SKM-1 (cell line): Measurements from ENCODE around the gene CASP5.
A peak's percentile ranks its signal among the peaks of the same experiment; 100 is the strongest.
"Not testable (repeated sequence)": the region's sequence is repeated elsewhere in the genome, so short reads cannot be mapped to it uniquely, and the experiment has no call there.

Experiments used
- DNase-seq: peaks from one replicate; lab custom pipeline; 2025; ENCODE audit not compliant: unreplicated experiment; lab: John Stamatoyannopoulos, UW

Gene CASP5

DNA sequence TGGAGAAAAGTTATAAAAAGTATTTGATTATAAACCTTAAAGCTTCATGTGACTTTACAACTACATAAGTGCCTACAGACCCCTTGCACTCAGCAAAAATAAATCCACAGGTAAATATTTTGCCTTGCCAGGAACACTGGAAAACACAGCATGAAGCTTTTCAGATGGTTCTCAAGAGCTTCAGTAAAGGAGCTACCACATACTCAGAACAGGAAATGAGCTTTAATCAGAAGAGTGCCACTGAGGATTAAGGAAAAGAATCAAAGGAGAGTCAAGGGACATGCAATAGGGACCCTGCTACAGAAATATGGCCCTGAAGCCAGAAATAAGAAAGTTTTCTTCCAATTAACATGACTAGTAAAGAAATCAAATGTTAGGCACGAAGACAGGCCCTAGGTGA, 10.8 kb upstream of the CASP5 start:
- DNase-seq, result no peak

GRCh38 chr11:105033343-105033742, 10.4 kb upstream of the CASP5 start:
- DNase-seq, result no peak

- DNase-seq, result no peak
These were observed 9.5 kb upstream of the CASP5 start for GRCh38 chr11:105032495-105032894.

DNA sequence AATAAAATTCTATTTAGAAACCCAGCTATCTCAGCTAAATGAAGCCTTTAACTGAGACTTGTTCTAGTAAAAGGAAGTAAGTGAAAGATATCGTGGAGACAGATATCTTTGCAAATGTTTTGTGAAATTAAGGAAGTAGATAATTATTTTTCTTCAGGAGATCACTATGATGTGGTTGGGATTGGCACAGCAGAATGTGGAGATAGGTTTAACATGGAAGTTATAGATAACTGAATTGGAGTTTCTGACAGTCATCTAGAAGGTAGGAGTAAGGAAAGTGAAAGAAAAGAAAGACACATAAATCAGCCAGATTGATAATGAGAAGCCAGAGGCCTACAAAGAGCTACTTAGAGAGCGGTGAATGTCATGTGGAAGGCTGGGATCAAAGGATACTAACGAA, 4.7 kb upstream of the CASP5 start:
- peak; percentile 10 for DNase-seq

DNA sequence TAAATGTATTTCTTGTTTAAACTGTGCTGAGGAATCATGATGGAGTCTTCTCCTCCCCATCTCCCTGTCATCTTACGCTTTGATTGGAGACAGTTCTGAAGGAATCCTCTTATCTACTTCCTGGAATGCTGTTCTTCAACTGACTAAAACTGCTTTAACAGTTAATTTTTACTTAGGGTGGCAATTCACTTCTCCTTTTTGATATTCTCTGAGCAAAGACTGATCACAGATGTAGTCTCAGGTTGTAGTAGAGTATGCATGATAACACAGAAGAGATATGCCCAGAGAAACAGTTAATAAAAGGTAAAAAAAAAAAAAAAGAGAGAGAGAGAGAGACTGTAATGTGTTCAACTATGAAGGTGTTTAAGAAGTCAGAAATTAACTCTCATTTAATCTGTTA, 1.4 kb upstream of the CASP5 start:
- DNase-seq, result no peak

GRCh38 chr11:105022527-105022926, 441 bp downstream of the CASP5 start:
- DNase-seq, result no peak

GRCh38 chr11:105007463-105007862, 15.5 kb downstream of the CASP5 start:
- DNase-seq, result no peak

DNA sequence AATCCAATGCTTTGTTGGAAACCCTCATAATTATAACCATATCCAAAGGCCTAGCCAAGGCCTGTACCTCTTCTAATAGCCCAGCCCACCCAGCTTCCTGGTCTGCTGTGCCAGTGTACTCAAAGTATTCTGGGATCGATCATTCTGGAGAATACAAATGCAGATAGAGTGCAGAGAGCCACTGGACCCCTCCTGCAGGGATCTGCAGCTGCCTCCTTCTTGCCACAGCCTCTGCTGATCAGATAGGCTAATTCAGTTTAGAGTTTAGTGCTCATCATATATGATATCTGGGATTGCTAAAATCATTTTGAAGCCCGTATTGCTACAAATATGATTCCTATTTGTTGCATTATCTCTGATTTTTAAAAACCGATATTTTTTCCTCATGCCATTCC, 17.5 kb downstream of the CASP5 start:
- no peak for DNase-seq

DNA sequence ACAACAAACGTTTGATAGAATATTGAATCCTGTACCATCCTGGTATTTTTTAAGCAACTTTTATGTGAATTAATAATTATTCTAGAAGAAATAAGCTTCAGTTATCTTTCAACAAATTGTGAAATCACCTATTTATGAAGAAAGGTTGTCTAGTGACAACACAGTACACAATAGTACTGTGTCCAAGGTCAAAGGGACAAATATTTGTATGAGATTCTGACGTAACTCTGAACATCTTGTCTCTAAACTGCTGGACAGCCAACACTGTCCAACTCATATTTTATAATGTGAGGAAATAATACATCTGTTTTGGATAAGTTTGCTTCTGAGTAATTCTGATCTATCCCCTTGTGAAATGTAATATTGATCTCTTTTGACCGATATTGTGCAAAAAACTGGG, 18.9 kb downstream of the CASP5 start:
- DNase-seq, result no peak

- DNase-seq, result no peak
These were observed 19.8 kb downstream of the CASP5 start for GRCh38 chr11:105003151-105003550.

DNA sequence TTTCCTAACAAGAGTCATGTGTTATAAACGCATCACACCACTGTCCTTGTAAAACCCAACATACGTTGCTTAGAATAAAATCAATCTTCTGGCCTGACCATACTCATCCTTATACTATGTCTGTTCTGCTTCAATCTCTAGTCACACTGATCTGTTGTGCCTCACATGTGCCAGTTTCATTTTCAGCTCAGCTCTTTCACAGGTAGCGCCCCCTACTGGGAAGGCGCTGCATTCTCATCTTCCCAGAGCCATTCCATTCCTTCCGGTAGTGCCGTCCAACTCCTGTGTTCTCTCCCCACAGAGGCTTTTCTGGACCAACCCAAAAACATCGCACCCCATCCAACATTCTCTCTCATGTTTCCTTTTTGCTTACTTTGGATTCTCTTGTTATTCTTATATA, 22.2 kb downstream of the CASP5 start:
- DNase-seq, result peak; percentile 44

- DNase-seq, result no peak
These were observed 22.8 kb downstream of the CASP5 start for GRCh38 chr11:105000167-105000566.

DNA sequence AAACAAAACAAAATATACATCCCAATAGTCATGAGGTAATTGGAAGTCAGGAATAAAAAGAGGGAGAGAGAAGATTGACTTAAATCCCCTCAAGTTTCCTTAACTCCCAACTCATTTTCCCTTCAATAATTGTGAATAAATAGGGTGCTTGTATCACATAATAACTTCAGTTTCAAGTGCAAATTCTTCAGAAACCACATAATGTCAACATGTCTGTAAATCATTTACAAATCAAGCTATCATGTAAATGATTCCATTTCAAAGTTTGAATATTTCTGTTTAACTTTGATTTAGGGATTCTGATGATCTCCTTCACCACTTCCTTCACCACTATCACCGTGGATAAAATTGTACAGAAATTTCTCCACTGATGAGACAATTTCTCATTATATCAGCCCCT, 23.2 kb downstream of the CASP5 start:
- DNase-seq, result no peak

DNA sequence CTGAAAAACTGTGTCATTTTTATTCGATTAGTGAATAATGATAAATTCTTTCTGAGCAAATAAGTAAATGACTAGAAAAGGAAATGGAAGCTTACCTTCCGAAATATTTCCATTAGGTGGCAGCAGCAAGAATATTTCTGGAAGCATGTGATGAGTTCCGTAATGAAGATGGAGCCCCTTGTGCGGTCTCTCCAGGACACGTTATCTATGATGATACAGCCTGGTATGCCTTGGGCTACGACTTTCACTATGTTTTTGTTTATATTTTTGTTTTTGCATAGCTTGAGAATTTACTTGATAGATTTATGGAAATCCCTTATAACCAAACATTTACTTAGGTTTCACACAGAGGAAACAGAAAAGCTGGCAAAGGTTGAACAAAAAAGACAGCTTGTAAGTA, 25.7 kb downstream of the CASP5 start:
- no peak for DNase-seq

GRCh38 chr11:104995001-104995408, 28.0 kb downstream of the CASP5 start:
- no peak for DNase-seq

DNA sequence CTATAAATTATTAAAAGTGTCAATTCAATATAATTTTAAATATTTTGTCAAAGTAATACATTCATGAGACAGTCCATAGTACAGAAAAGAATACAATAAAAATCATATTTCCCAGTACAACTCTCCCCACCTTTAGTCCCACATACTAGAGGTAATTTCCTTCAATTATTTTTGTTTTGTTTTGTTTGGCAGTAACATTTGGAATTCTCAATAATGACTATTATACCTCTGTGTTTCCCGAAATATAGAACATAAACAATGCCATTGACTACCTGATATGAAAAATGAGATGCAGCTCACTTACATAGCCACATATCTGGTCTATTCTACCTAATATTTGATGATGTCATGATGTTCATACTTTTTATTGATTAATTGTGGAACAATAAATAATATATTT, 30.2 kb downstream of the CASP5 start:
- no peak for DNase-seq

GRCh38 chr11:104991994-104992393, 31.0 kb downstream of the CASP5 start:
- no peak for DNase-seq

DNA sequence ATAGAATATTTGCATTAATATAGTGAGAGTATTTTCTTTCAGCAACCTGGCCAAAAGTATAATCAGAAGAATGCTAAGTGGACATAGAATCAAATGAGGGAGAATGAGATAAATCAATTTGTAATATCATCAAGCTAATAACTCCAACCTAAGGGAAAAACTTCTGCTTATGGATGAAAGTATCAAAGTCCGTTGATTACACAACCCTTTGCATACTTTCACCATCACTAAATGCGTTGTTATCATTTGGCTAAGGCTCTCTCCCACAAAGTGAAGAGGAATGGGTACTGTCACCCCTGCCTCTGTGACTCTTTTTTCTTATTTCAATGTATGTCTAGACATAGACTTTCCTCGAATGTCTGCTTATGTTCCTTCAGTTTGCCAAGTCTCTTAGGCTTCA, 38.2 kb downstream of the CASP5 start:
- no peak for DNase-seq

DNA sequence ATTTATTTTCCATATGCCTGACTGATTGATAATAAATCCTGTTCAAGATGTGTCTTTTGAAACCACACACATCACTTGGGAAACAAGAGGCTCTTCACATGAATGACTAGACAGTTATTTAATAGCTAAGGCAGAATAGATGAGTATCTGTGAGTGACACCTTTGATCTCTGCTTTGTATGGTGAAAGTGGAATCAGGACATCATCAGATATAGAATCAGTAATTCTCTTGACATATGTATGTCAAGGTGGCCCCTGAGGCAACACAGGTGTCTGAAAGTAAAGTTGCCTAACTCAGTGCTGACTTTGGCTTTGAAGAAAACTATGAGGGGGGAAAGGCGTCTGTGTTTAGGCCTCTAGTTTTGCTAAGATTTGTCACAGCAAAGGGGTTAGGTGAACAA, 43.1 kb downstream of the CASP5 start:
- no peak for DNase-seq

- no peak for DNase-seq
These were observed 49.4 kb downstream of the CASP5 start for GRCh38 chr11:104973616-104974015.

DNA sequence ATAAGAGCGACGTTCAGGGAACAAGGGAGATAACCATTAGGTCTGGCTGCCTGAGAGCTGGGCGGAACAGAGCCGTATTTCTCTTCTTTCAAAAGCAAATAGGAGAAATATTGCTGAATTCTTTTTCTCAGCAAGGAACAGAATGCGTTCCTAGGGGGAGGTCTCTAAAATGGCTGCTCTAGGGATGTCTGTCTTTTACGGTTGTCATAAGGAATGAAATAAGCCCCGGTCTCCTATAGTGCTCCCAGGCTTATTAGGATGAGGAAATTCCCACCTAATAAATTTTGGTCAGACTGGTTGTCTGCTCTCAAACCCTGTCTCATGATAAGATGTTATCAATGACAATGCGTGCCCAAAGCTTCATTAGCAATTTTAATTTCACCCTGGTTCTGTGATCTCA, 50.0 kb downstream of the CASP5 start:
- not testable (repeated sequence) for DNase-seq

GRCh38 chr11:104970756-104971155, 52.2 kb downstream of the CASP5 start:
- no peak for DNase-seq

- no peak for DNase-seq
These were observed 53.9 kb downstream of the CASP5 start for GRCh38 chr11:104968856-104969776.
